Thyroid gland (tissue), 4 donors: ENCODE measurements around the gene CPD.

Experiments used
- CTCF ChIP-seq, 6 experiments: fragments of 200-600 bp in 3 of 6; fragments of 450-650 bp in 3 of 6; sonication (generic) in 3 of 6; IDR thresholded peaks; one replicate each; pipeline ENCODE4 v1.5.1; 2016 to 2019; ENCODE audit warnings: antibody characterized with exemption in 6 of 6, mild to moderate bottlenecking in 2 of 6, inconsistent platforms in 1 of 6, moderate library complexity in 1 of 6
- POLR2A ChIP-seq, 2 donors: fragments of 450-650 bp; IDR thresholded peaks; one replicate each; pipeline ENCODE4 v1.6.1; 2017; ENCODE audit warnings: antibody characterized with exemption in 2 of 2, mild to moderate bottlenecking in 2 of 2, moderate library complexity in 1 of 2

- no peak for TF ChIP-seq CTCF (IDR thresholded peaks at IDR 0.05)
- no peak for TF ChIP-seq POLR2A (IDR thresholded peaks at IDR 0.05)
These were observed 42.9 kb downstream of the CPD start for GRCh38 chr17:30421592-30421991.
